Measurements from ENCODE around the gene C17orf113. TPM values are rescaled to one million over a fixed set of nuclear protein-coding genes. Genes with fewer than 3 reads are reported as not detected.

C17orf113 gene
- total RNA-seq, 4 donors from 2014 or later, result 0.27 to 1.4 (median 0.58) TPM

DNA sequence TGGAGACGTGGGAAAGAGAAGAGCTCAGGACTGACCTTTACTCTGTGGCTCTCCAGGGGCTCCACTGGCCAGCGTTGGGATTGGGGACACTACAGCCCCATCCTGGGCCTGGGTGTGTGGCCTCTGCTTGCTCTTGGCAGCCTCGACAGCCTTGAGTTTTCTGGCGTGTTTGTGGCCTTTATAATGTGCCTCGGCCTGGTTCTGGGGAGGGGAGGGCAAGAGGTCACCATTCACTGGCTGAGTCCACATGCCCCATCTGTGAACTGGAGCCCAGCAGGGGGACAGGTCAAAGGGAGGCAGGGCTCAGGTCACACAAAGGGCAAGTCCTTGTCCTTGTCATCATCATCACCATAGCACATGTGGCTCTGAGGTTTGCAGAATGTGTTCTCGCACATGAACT, 18.8 kb downstream of the C17orf113 start:
- WGBS, 2 donors (ENCODE audit: low coverage in 1 of 2), result 40 to 58% methylated on average over 3 to 5 of the region's 6 CpGs
- Histone ChIP-seq H3K27ac (no peak overlapping the region), H3K36me3 (no peaks in the 10 kb centered on the region), H3K27me3 (peaks cover 66% of the 10 kb centered on the region), H3K9me3 (no peaks in the 10 kb centered on the region), H3K4me1 (no peaks in the 10 kb centered on the region), H3K4me3 (no peak overlapping the region)
- no peak for ATAC-seq
- TF ChIP-seq POLR2AphosphoS5 (IDR thresholded peaks at IDR 0.05) (no peak), EP300 (IDR thresholded peaks at IDR 0.05) (no peak), POLR2A (IDR thresholded peaks at IDR 0.05) (no peak)
- TF ChIP-seq, protein P1, sequence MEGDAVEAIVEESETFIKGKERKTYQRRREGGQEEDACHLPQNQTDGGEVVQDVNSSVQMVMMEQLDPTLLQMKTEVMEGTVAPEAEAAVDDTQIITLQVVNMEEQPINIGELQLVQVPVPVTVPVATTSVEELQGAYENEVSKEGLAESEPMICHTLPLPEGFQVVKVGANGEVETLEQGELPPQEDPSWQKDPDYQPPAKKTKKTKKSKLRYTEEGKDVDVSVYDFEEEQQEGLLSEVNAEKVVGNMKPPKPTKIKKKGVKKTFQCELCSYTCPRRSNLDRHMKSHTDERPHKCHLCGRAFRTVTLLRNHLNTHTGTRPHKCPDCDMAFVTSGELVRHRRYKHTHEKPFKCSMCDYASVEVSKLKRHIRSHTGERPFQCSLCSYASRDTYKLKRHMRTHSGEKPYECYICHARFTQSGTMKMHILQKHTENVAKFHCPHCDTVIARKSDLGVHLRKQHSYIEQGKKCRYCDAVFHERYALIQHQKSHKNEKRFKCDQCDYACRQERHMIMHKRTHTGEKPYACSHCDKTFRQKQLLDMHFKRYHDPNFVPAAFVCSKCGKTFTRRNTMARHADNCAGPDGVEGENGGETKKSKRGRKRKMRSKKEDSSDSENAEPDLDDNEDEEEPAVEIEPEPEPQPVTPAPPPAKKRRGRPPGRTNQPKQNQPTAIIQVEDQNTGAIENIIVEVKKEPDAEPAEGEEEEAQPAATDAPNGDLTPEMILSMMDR (IDR thresholded peaks at IDR 0.05), result no peak

DNA sequence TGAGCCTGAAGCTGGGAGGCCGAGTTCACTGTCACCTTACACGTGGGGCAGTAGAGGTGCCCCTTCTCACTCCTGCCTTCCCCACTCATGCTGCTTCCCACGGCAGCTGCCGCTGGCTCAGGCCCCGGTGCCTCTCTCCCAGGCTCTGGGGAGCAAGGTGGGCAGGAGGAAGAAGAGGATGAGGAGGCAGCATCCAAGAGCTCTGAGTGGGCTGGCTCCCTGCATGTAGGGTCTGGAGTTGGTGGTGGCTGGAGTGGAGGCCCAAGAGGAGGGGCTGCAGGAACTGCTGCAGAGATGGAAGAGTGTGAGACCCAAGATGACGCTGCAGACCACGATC, 21.6 kb downstream of the C17orf113 start:
- TF ChIP-seq POLR2A (IDR thresholded peaks at IDR 0.05), result no peak
- TF ChIP-seq, protein P1 (IDR thresholded peaks at IDR 0.05), result no peak
- no peak for TF ChIP-seq POLR2AphosphoS5 (IDR thresholded peaks at IDR 0.05)
- no peak for TF ChIP-seq EP300 (IDR thresholded peaks at IDR 0.05)
- no peak overlapping the region for H3K4me3 ChIP-seq
- H3K27ac ChIP-seq, result no peak overlapping the region
- H3K4me1 ChIP-seq, result peaks cover 0 to 18% (median 11%) of the 10 kb centered on the region in 3 donors
- H3K9me3 ChIP-seq, result no peaks in the 10 kb centered on the region
- H3K36me3 ChIP-seq, result peaks cover 0 to 8% of the 10 kb centered on the region in 2 donors
- ATAC-seq, result no peak
- WGBS, 2 donors (ENCODE audit: low coverage in 1 of 2), result 63% methylated on average over 2 of the region's 7 CpGs; no CpG with 5 or more reads in 1 of the 2 donors
- H3K27me3 ChIP-seq, result peaks cover 52% of the 10 kb centered on the region

DNA sequence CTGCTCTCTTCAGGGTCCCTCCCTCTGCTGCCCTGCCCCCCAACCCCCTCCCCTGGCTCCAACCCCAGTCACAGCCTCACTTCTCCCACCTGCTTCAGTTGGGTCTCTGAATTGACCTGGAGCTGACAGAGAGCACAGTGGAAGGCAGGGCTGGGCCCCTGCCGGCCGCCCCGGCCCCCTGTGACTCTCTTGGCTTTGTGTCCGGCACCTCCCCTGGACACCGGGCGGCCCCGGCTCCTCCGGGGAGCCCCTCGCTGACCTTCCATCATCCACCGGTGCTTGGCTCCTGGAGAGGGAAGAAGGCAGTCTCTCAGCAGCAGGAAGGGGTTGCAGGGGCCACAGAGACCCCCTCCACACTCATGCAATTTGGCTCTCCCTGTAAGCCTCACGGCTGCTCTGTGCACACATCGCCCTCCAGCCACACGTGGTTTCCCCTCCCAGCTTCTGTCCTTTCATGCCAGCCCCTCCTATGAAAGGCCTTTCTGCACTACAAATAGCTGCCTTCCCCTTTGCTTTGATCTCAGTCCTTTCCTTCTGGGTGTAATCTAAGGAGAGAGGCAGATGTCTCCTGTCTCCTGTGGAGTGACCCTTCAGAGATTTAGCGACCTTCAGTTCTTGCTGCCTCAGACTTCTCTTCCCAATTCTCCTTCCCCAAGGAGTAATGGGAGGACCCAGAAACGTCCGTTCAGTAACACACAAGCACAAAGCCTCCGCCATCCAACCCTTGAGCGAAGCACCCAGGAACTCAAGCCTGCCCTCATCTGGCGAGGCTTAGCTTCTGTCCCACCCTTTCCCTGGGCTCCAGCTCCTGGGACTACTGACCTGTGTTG, 22.2 kb downstream of the C17orf113 start:
- Histone ChIP-seq H3K9me3 (no peaks in the 10 kb centered on the region), H3K36me3 (peaks cover 0 to 14% of the 10 kb centered on the region in 2 donors), H3K4me1 (peaks cover 0 to 18% (median 11%) of the 10 kb centered on the region in 3 donors), H3K27ac (no peak overlapping the region), H3K4me3 (no peak overlapping the region), H3K27me3 (peaks cover 47% of the 10 kb centered on the region)
- ATAC-seq, result no peak
- WGBS, 2 donors (ENCODE audit: low coverage in 1 of 2), result 28 to 46% methylated on average over 3 to 8 of the region's 19 CpGs
- TF ChIP-seq EP300 (IDR thresholded peaks at IDR 0.05), result no peak
- no peak for TF ChIP-seq POLR2AphosphoS5 (IDR thresholded peaks at IDR 0.05)
- TF ChIP-seq POLR2A (IDR thresholded peaks at IDR 0.05), result no peak
- TF ChIP-seq, protein P1 (IDR thresholded peaks at IDR 0.05), result no peak

DNA sequence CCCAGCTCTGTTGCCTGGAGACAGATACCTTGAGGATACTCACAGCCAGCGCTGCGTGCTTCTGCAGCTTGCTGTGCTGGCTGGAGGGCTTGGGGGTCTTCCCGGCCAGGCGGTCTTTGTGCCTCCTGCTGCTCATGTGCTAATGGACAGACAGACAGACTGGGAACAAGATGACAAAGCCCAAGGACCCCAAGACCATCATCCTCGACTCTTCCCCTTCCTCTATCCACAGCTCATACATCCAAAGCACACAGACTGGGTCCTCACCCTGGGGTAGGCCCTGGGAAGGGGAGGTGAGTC, 22.9 kb downstream of the C17orf113 start:
- WGBS, 2 donors (ENCODE audit: low coverage in 1 of 2), result no CpG with 5 or more reads among the region's 5 CpGs
- ATAC-seq, result no peak
- no peak overlapping the region for H3K27ac ChIP-seq
- peaks cover 40% of the 10 kb centered on the region for H3K27me3 ChIP-seq
- peaks cover 0 to 18% (median 11%) of the 10 kb centered on the region in 3 donors for H3K4me1 ChIP-seq
- TF ChIP-seq, protein P1 (IDR thresholded peaks at IDR 0.05), result no peak
- TF ChIP-seq EP300 (IDR thresholded peaks at IDR 0.05), result no peak
- no peak for TF ChIP-seq POLR2AphosphoS5 (IDR thresholded peaks at IDR 0.05)
- TF ChIP-seq POLR2A (IDR thresholded peaks at IDR 0.05), result no peak
- H3K36me3 ChIP-seq, result peaks cover 0 to 21% of the 10 kb centered on the region in 2 donors
- no peaks in the 10 kb centered on the region for H3K9me3 ChIP-seq
- no peak overlapping the region for H3K4me3 ChIP-seq
